GM18868 (cell line): ENCODE measurements around the gene ADGRF1.
"Not testable (repeated sequence)": the region's sequence is repeated elsewhere in the genome, so short reads cannot be mapped to it uniquely, and the experiment has no call there.

Experiments
- ATAC-seq: cut with Tn5 transposase; IDR thresholded peaks from one replicate; pipeline ENCODE4 v1.9.1; 2021; ENCODE audit warnings: mild to moderate bottlenecking, moderate library complexity; ENCODE audit not compliant: unreplicated experiment

Gene ADGRF1

DNA sequence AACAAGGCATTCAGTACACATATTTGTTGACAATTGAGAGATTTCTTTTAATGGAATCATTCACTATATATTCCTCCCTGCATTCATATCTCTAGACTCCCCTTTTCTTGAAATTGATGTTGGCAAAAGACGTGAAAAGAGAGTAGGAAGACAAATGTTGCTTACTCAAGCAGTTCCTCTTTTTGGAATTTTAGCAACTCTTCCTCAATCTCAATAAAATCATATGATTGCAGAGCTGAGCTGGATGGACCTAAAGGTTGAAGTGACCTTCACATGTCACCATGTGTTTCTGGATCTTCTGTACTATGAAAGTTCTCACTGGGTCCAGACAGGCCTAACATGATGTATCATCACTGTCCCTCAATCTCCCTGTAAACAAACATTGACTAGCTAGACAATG lies 18.6 kb downstream of the ADGRF1 start:
- no peak for ATAC-seq

DNA sequence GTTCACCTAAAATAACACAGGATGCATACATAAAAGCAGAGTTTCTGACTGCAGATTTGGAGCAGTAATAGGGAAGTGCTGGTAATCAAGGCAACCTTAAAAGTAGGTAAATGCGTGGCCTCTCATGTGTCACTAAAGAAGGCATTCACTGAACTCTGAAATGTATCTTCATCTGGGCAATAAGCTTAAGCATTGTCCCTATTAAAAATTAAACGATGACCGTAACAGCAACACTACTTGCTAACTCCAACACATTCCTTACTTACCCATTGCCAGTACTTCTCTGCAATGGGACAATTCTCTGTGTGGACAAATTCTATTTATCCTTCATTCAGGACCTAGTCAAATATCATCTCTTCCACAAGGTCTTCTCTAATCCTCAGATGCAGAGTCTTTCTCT lies 19.9 kb downstream of the ADGRF1 start:
- ATAC-seq, result no peak

DNA sequence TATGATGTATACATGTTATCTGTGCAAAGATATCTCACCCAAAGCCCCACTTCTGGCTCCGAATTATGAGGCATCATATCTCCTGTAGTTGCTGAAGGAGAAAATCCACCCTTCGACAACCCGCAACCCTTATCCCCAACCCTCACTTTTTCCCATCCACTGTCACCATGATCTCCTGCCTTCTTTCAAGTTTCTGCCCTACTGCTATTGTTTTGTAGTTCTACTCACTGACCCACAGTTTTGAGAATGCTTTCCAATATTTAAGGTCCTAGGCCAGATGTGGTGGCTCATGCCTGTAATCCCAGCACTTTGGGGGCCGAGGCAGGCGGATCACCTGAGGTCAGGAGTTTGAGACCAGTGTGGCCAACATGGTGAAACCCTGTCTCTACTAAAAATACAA lies 22.2 kb downstream of the ADGRF1 start:
- no peak for ATAC-seq

DNA sequence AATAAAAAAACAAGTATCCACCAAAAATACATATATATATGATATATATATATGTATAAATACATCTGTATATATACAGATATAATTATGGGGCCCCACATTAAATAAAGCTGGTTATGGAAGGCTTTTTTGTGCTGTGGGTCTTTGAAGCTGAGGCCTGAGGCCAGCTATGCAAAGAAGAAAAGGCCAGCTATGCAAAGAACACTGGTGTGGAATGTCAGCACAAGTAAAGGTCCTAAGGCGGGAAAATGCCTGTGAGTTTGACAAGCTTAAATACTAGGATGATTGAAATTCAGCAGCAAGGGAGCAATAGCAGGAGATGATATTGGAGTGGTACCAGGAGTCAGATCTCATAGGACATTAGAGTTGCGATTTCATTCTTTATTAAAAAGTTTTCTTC lies 25.2 kb downstream of the ADGRF1 start:
- no peak for ATAC-seq

DNA sequence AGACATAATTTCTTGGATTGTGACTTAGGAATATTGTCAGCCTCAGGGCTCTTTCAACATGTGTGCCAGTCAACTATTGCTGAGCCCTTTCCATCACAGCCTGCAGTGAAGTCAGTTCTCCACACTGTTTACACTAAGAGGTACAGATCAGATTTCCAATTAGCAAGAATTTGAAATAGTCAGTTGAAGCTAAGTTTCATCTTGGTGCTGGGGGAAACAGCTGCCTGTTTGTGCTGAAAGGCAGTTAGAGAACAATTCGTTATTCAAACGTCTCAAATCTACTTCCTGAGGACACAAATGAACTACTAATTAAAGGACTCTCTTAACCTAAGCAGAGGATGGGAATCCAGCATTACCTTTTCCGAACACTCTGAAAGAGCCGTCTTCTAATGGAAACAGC lies 25.9 kb downstream of the ADGRF1 start:
- no peak for ATAC-seq

DNA sequence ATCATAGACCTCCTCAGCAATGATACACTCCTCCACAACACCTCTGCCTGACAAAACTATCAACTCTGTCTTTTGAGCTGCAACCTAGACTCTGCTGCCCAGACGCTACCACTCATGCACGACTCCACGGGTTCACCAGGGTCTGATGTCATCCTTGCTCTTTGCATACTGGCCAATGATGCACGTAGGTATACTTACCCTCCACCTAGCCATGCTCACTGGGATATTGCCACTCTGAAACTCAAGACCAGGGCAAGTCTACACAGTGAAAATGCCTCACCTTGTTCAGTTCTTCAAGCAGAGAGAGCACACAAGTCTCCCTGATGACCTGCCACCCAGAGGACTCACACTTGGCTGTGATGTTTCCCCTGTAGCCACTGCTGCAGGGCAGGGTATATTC lies 27.7 kb downstream of the ADGRF1 start:
- ATAC-seq, result no peak

DNA sequence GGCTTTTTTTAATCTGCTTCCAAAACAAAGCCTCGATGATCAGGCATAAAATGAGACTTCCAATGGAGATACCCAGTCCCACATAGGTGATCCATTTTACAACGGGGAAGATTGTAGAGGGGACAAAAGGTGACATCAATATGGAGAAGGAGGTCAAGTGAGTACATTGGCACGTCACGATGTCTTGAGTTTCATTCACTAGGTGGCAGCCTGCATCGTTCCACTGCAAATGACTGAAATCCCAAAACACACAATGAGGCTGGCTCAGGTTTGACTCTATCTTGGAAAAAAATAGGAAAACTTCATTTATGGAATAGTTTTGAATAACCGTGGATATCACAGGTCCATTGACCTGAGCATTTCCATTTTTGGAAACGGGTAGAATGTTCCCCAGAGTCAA lies 32.5 kb downstream of the ADGRF1 start:
- no peak for ATAC-seq

DNA sequence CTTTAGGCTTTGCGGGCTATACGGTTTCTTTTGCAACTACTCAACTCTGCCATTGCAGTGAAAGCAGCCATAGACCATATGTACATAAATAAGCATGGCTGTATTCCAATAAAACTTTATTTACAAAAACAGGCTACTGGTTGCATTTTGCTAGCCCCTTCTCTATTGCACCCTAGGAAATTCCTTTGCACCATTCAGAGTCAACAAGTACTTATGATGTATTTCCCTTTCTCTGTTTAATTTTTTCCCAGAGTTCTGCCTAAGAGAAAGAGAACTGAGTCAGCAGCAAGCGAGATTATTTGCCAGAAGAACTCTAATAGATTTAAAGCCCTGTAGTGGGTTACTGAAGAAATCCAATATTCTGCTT lies 33.8 kb downstream of the ADGRF1 start:
- no peak for ATAC-seq

DNA sequence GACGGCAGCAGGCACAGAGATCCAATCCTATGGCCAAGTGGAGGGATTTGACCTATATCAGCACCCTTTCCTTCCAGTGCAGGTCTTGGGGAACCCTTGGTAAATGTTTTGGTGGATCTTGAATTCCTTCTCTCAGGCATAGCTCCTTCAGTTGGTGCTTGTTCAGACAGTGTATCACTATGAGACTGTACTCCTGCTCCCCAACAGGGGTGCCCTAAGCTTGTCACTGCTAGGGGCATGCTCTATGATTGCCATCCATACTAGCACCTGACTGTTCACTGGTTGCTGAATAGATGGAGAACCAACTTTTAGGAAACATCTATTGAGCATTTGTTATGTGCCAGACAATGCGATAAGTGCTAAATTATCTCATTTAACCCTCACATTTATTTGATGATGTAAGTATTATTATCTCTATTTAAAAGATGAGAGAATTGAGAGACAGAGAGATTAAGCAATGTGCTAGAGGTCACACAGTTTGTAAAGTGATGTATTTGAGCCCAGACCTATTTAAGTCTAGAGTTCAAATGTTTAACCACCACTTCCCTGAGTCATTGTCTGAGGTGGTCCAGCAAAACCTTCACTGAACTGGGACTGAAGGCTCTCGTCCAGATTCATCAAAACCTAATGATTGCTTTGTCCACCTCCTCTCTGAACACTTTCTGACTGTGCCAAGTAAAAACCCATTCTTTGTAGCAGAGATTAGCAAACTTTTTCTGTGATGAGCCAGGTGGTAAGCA lies 34.3 kb downstream of the ADGRF1 start:
- ATAC-seq, result no peak

DNA sequence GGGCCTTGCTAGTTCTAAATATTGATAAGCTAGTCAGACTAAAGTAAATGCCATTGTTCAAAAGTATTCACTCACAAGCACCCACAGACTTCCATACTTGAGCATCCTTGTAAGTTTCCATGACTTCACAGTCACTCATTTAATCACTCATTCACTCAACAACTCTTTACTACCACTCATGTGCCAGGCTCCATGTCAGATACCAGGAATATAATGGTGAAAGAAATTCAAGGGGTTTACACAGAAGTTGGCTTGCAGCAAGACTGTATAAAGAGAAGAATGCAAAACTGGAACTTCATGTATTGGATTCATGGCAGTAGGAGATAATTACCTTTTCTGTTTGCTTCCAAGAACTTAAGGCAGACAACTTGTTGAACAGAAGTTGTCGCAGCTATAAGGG lies 36.6 kb downstream of the ADGRF1 start:
- no peak for ATAC-seq

DNA sequence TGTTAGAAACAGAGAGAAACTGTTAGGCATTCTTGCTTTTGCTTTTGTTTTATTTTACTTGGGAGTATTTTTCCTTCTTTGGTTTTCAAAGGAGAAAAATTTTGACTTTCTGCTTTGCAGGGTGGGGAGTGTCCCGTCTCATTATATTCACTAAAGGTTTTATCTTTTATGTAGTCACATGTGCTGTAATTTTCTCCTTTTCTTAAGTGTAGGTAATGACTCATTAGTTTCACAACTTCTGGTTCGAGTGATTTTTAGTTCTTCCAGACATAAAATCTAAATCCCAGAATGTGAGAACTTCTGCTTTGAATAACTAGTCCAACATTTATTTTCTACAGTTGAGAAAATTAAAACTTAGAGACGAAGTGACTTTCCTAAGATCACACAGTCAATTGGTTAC lies 37.7 kb downstream of the ADGRF1 start:
- ATAC-seq, result no peak

DNA sequence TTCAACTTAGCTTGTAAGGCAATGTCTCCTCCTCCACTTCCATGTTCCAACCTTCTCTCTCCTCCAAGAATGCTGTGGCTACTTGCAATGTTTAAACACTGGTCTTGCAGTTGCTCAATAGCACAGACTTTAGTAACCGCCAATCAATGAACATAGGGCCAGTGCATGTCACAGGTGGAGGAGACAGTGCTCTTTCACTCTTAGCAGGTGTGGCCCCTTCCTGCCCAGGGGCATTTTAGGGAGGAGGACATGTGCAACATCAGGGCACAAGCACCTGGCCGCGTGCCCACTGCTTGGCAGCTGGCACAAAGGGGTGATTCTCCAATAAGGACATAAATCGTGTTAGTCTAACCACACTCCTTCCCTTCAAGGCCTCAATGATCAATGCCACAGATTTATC lies 41.3 kb downstream of the ADGRF1 start:
- ATAC-seq, result no peak

DNA sequence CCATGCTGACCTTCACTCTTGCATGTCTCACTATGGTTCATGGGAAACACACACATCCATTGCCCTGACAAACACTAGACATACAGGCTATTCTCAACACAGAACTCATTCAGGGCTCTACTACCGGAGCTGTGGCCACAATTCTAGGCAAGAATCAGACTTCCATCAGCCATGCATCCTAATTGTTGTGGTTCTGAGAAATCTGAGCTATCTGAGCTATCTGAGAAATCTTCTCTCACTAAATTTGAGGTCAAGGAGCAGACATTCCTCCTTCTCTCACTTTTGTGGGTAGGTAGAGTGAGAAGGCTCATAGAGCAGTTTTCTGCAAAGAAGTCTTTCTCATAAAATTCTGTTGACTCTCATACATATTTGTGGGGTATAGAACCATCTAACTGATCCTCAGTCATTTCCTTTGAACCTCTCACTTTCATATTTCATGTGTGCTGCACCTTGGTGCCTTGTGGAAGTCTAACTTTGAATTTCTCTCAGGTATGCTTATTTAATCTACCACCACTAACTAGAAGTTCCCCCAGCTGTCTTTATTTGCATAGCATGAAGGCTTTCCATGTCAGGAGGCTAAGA lies 43.6 kb downstream of the ADGRF1 start:
- no peak for ATAC-seq

DNA sequence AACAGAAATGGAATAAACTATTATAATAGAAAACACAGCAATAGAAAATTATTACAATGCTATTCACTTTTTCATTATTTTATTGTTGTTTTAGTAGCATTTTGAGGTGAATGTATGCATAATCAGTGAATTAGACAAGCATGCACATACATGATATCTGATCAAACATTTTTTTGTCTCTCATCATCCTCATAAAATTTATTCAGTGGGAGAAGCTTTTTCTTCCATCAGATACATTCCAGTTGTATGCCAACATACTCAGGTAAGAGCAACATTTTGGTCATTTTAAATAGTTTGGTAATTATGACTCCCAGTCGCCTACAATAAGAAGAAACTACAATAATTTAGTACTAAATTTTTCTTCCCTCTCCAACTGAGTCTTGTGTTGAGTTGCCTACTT lies 44.5 kb downstream of the ADGRF1 start:
- ATAC-seq, result no peak

DNA sequence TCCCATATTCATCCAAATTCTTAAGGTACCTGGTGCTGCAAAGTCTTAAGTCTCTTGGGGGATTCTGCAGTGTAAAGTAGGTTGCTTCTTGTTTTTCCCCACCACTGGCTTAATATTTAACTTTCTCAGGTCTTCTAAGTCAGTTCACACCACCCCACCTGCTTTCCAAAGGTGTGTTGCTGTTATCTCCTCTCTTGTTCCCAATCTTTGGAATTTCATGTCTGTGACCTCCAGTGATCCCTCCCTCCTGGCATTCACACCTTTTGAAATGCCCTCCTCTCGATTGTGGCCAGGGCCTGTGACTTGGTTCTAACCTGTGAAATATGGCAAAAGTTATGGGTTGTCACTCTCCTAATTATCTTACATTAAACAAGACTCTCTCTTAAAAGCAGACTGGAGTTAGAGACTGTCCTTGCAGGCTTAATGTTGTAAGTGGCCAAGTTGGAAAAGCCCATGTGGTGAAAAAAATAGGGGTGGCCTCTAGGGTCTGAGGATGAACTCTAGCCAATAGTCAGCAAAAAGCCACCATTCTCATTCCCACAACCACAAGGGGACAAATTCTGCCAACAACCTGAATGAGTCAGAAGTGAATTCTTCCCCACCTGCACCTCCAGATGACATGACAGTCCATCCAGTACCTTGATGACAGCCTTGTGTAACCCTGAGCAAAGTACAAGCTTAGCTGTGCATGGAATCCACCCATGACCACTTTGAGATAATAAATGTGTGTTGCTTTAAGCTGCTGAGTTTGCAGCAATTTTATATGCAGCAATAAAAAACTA lies 45.1 kb downstream of the ADGRF1 start:
- ATAC-seq, result no peak

DNA sequence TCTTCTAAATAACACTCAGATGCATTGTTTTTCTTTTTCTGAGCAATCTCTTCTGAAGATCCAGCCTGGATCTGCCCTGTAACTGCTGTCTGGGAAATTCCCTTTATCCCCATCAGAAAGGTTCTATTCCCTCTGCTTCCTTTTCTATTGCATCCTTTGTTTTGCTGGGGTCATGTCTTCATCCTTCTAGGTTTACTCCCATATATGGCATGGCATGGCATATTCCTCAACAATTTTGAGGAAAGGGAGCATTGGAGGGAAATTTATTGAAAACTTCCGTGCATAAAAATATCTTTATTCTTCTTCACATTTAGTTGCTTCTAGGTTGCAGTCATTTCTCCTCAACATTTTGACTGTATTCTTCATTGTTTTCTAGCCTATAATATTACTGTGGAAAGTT lies 47.2 kb downstream of the ADGRF1 start:
- ATAC-seq, result no peak

DNA sequence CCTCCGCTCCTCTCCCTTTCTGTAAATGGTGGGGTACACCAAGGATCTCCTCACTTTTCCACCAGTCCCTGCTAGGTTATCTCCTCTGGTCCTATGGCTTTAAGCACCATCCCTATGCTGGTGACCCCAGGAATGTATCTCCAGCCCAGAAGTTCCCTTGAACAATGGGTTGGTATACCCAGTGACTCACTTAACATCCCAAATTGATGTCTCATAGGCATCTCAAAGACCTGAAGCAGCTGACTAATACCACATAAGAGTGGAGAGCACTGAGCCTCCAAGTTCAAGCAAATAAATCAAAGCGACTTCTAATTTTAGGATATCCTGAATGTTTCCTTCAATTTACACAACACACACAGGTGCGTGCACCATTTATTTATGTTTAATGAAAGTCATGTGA lies 48.3 kb downstream of the ADGRF1 start:
- ATAC-seq, result no peak

DNA sequence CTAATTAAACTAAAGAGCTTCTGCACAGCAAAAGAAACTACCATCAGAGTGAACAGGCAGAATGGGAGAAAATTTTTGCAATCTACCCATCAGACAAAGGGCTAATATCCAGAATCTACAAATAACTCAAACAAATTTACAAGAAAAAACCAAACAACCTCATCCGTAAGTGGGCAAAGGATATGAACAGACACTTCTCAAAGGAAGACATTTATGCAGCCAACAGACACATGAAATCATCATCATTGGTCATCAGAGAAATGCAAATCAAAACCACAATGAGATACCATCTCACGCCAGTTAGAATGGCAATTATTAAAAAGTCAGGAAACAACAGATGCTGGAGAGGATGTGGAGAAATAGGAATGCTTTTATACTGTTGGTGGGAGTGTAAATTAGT lies 49.7 kb downstream of the ADGRF1 start:
- not testable (repeated sequence) for ATAC-seq

DNA sequence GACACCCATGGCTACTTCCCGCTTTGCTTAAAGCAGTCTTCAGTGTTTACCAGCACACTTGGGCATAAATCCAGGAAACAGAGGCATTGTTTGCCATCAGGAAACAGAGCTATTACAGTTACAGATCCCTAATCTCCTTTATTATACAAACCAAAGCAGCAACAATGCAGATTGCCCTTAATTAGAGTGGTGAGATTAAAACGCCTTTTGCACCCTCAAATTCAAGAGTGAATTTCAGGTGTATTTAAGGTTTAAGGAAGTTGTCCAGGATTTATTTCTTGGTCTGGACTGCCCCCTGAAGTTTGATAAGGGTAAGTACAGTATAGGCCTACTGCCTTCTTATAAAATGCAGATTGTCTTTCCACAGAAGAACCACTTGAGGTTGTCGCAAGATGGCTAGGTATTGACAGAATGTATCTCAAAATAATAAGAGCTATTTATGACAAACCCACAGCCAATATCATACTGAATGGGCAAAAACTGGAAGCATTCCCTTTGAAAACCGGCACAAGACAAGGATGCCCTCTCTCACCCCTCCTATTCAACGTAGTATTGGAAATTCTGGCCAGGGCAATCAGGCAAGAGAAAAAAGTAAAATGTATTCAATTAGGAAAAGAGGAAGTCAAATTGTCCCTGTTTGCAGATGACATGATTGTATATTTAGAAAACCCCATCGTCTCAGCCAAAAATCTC lies 51.2 kb downstream of the ADGRF1 start:
- not testable (repeated sequence) for ATAC-seq

DNA sequence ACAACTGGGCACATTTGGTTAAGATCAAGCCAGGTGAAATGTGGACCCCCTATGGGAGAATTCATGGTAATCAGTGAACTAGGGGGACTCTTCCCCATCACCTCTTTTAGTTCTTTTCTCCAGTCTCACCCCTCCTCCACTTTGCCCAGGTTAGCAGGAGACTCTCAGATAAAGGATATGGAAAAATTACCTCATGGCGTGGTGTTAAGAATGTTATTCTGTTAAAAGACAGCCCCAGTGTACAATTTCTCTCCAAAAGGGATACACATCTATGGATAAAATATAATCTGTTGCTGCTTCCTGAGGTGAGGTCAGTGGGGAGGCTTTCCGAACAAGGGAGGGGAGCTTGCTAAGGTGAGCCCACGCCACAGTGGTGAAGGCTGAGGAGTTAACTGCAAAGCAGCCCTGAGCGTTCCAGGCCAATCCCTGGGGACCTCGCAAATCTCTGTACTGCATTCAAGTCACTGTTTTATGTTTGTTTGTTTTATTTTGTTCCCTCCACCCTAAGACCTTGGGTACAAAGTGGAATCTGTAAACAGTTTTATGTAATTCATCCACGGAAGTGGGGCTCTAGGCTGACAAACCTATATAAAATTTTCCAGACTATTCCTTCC lies 52.0 kb downstream of the ADGRF1 start:
- no peak for ATAC-seq

DNA sequence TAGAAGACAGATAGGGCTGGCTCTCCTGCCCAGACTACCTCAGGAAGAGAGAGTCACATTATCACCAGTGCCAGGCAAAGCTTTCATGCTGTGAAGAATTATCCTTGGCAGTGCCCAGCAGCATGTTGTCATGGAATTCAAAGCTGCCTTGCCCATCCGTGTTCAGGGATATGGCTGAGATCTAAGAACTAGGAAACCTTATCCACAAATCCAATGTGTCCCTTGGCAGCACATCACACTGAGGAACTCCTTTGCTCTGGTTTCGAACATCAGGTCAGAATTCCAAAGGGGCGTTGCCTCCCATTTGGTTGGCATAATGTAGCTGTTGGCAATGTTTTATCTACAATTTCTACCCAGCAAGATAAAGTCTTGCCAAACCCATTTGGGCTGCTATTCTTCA lies 52.7 kb downstream of the ADGRF1 start:
- no peak for ATAC-seq
